K562 (cell line): Measurements from ENCODE around the gene HTR4. TPM values are rescaled to one million over a fixed set of nuclear protein-coding genes. Genes with fewer than 3 reads are reported as not detected.

ENCODE experiments used
- ATAC-seq: fragments of 200-7000 bp; cut with Tn5 transposase; 3 replicates; pipeline ENCODE4 v1.9.1; 2020; ENCODE audit warnings: moderate library complexity
- BruUV-seq: library from RNA; stranded (reverse); fragments of 400-500 nt; replicated peaks from 2 replicates; lab custom pipeline; 2021; lab: Mats Ljungman, UMichigan
- CTCF ChIA-PET: fragments of 300-600 bp; formaldehyde crosslinking; extraction: SDS; loops from one replicate; lab custom pipeline; 2021; ENCODE audit warnings: low intra/inter-chr PET ratio; lab: Yijun Ruan, JAX
- POLR2A ChIA-PET: fragments of 300-600, 350-650 bp; sonication (Branson Sonifier 250); formaldehyde crosslinking; extraction: SDS; loops from one replicate; lab custom pipeline; 2021; ENCODE audit warnings: antibody characterized with exemption, inconsistent platforms; lab: Yijun Ruan, JAX
- DNase-seq, 4 experiments: peaks; one replicate each; pipeline versions ENCODE4 v3.0.0 to v3.0.0-alpha.2; 2011 to 2018; ENCODE audit warnings: low spot score in 3 of 4, mixed read lengths in 3 of 4; ENCODE audit errors: extremely low read depth in 1 of 4
- FAIRE-seq: peaks from 2 replicates; lab custom pipeline; 2011; peaks lifted over from hg19 to GRCh38; lab: Jason Lieb, UNC
- H2AFZ ChIP-seq: 2 replicates; pipeline ENCODE4 v1.6.0; 2011; ENCODE audit warnings: low read depth, low read length, control low read depth, inconsistent platforms
- H3K27ac ChIP-seq: fragments of 200-600 bp; 3 replicates; pipeline ENCODE4 v1.8.0; 2011; ENCODE audit warnings: low read depth, mild to moderate bottlenecking, control low read depth, inconsistent platforms, low read length, moderate library complexity, mixed read lengths; ENCODE audit errors: extremely low read depth
- H3K27me3 ChIP-seq, 2 experiments: fragments of 300-600 bp in 1 of 2; 2 replicates in 1 of 2; 3 replicates in 1 of 2; pipeline versions ENCODE4 v1.6.0 to v1.8.0; 2011; ENCODE audit warnings: inconsistent platforms in 2 of 2, low read length in 2 of 2, mild to moderate bottlenecking in 1 of 2, mixed read lengths in 1 of 2, moderate library complexity in 1 of 2; ENCODE audit not compliant: control insufficient read depth in 2 of 2, insufficient read depth in 2 of 2
- H3K36me3 ChIP-seq: fragments of 300-600 bp; 3 replicates; pipeline ENCODE4 v1.8.0; 2011; ENCODE audit warnings: mild to moderate bottlenecking, low read length, inconsistent platforms; ENCODE audit not compliant: control insufficient read depth, insufficient read depth
- H3K4me1 ChIP-seq, 2 experiments: fragments of 200-600 bp in 1 of 2; replicated peaks in 1 of 2; 2 replicates in 1 of 2; 3 replicates in 1 of 2; pipeline versions ENCODE4 v1.5.1 to v1.8.0; 2011; ENCODE audit warnings: inconsistent platforms in 2 of 2, low read length in 2 of 2, mild to moderate bottlenecking in 1 of 2, mixed read lengths in 1 of 2, moderate library complexity in 1 of 2; ENCODE audit not compliant: control insufficient read depth in 2 of 2, insufficient read depth in 2 of 2
- H3K4me2 ChIP-seq: 2 replicates; pipeline ENCODE4 v1.6.1; 2011; ENCODE audit warnings: low read length, control low read depth, inconsistent platforms, mixed read lengths; ENCODE audit not compliant: insufficient read depth
- H3K4me3 ChIP-seq: fragments of 200-600 bp; sonication (generic), shearing (Covaris generic); 2 replicates; pipeline ENCODE4 v1.5.1; 2016; ENCODE audit warnings: control low read depth, inconsistent platforms
- H3K79me2 ChIP-seq: fragments of 200-600 bp; 3 replicates; pipeline ENCODE4 v1.8.0; 2011; ENCODE audit warnings: low read length, inconsistent platforms; ENCODE audit not compliant: control insufficient read depth, insufficient read depth
- H3K9ac ChIP-seq, 2 experiments: 2 replicates each; pipeline versions ENCODE4 v1.6.0 to v1.6.1; 2011; ENCODE audit warnings: low read depth in 2 of 2, low read length in 2 of 2, control low read depth in 1 of 2, inconsistent platforms in 1 of 2, mild to moderate bottlenecking in 1 of 2, mixed read lengths in 1 of 2; ENCODE audit not compliant: insufficient read depth in 1 of 2
- H3K9me1 ChIP-seq: one replicate; pipeline ENCODE4 v1.6.0; 2011; ENCODE audit warnings: inconsistent platforms, mild to moderate bottlenecking, low read length, moderate library complexity; ENCODE audit not compliant: control insufficient read depth, insufficient read depth
- H3K9me3 ChIP-seq: replicated peaks from 2 replicates; pipeline ENCODE4 v1.5.1; 2011; ENCODE audit warnings: low read depth, low read length, inconsistent platforms; ENCODE audit not compliant: control insufficient read depth, insufficient read depth
- H4K20me1 ChIP-seq: replicated peaks from 2 replicates; pipeline ENCODE4 v1.6.1; 2011; ENCODE audit warnings: low read length, inconsistent platforms, mixed read lengths; ENCODE audit not compliant: control insufficient read depth, insufficient read depth
- ATF4 ChIP-seq: fragments of 450-650 bp; formaldehyde crosslinking; IDR thresholded peaks from 2 replicates; pipeline ENCODE4 v1.4.0; 2022; ENCODE audit warnings: mild to moderate bottlenecking, moderate library complexity
- ATF7 ChIP-seq: fragments of 450-650 bp; IDR thresholded peaks from 2 replicates; pipeline ENCODE4 v1.7.1; 2014; ENCODE audit warnings: mild to moderate bottlenecking, moderate library complexity
- CTBP1 ChIP-seq: fragments of 450-650 bp; IDR thresholded peaks from 2 replicates; pipeline ENCODE4 v1.6.1; 2016; ENCODE audit warnings: borderline replicate concordance
- CXXC5 ChIP-seq: fragments of 250-450 bp; sonication (Bioruptor Pico); IDR thresholded peaks from 2 replicates; pipeline ENCODE4 v1.8.0; 2022; ENCODE audit warnings: inconsistent platforms, mild to moderate bottlenecking, moderate library complexity
- DMBX1 ChIP-seq: fragments of 250-450 bp; sonication (Bioruptor Pico); IDR thresholded peaks from 2 replicates; pipeline ENCODE4 v1.8.0; 2022; ENCODE audit warnings: inconsistent platforms, mild to moderate bottlenecking, moderate library complexity, borderline replicate concordance
- EP300 ChIP-seq: IDR thresholded peaks from 2 replicates; pipeline ENCODE4 v1.6.1; 2012; ENCODE audit warnings: low read length, improper control_type of control experiment
- NR2C1 ChIP-seq, 2 experiments: fragments of 450-650 bp; IDR thresholded peaks; 2 replicates each; pipeline ENCODE4 v1.6.1; 2017; ENCODE audit warnings: mild to moderate bottlenecking in 2 of 2, antibody characterized with exemption in 1 of 2, inconsistent platforms in 1 of 2, missing compliant biosample characterization in 1 of 2, missing genetic modification characterization in 1 of 2
- NR2C2 ChIP-seq, 2 experiments: fragments of 200-800 bp in 1 of 2; sonication (Bioruptor generic) in 1 of 2; sonication (generic) in 1 of 2; formaldehyde crosslinking in 1 of 2; IDR thresholded peaks; 2 replicates each; pipeline versions ENCODE4 v1.6.1 to v1.8.0; 2016 to 2022; ENCODE audit warnings: mild to moderate bottlenecking in 1 of 2, missing compliant biosample characterization in 1 of 2, missing genetic modification characterization in 1 of 2, missing genetic modification reagents in 1 of 2
- PRMT5 ChIP-seq: sonication (generic); formaldehyde crosslinking; IDR thresholded peaks from 2 replicates; pipeline ENCODE4 v1.5.0; 2020; ENCODE audit warnings: missing genetic modification reagents
- PTRF ChIP-seq: fragments of 450-650 bp; IDR thresholded peaks from 2 replicates; pipeline ENCODE4 v1.6.1; 2016; ENCODE audit warnings: mild to moderate bottlenecking, missing genetic modification characterization, missing compliant biosample characterization
- SMAD4 ChIP-seq: fragments of 250-450 bp; sonication (Bioruptor Pico); conservative IDR thresholded peaks from 2 replicates; pipeline ENCODE4 v1.8.0; 2021; ENCODE audit warnings: inconsistent platforms, mild to moderate bottlenecking, moderate library complexity
- TRIM24 ChIP-seq, 2 experiments: fragments of 450-650 bp; IDR thresholded peaks; 2 replicates each; pipeline ENCODE4 v1.6.1; 2016
- UBTF ChIP-seq, 2 experiments: IDR thresholded peaks; 2 replicates each; pipeline ENCODE4 v1.6.1; 2012; ENCODE audit warnings: improper control_type of control experiment in 2 of 2, low read depth in 2 of 2, low read length in 2 of 2, borderline replicate concordance in 1 of 2
- ZNF175 ChIP-seq: fragments of 200-800 bp; sonication (Bioruptor generic); IDR thresholded peaks from 2 replicates; pipeline ENCODE4 v1.6.1; 2016; ENCODE audit warnings: low read depth, mild to moderate bottlenecking, missing genetic modification characterization, missing compliant biosample characterization
- ZNF589 ChIP-seq: fragments of 200-800 bp; sonication (Bioruptor generic); IDR thresholded peaks from 2 replicates; pipeline ENCODE4 v1.6.1; 2016; ENCODE audit warnings: low read depth, missing genetic modification characterization, missing compliant biosample characterization
- ZNF644 ChIP-seq: fragments of 200-800 bp; sonication (Bioruptor generic); IDR thresholded peaks from 2 replicates; pipeline ENCODE4 v1.6.1; 2016; ENCODE audit warnings: low read depth, missing genetic modification characterization, missing compliant biosample characterization
- ZNF655 ChIP-seq: fragments of 250-450 bp; sonication (Bioruptor Pico); IDR thresholded peaks from 2 replicates; pipeline ENCODE4 v1.5.0; 2021
- WGBS: fragments of 100-300 bp; shearing (Covaris generic); methylation state at CpG from one replicate; pipeline ENCODE4 v1.1.6; 2016; ENCODE audit warnings: low coverage, mixed read lengths; ENCODE audit not compliant: insufficient coverage; ENCODE audit errors: missing lambda C conversion rate; 5-methylcytosine and 5-hydroxymethylcytosine counted together
- in situ Hi-C: fragments of 300-500 bp; cut with MboI; formaldehyde crosslinking; loops from 4 replicates; pipeline ENCODE4 v1.15.0; 2018; ENCODE audit warnings: inconsistent platforms, mixed read lengths
- intact Hi-C: fragments of 100-400 bp; cut with micrococcal nuclease; formaldehyde crosslinking; loops from 2 replicates; pipeline ENCODE4 v1.14.2; 2022
- polyA plus RNA-seq, 8 experiments: library from polyadenylated mRNA; depleted of rRNA in 4 of 8; stranded (reverse) in 5 of 8; unstranded in 3 of 8; fragments of >200 nt; fragmentation: Nextera tagmentation in 2 of 8; fragmentation: Illumina TruSeq in 1 of 8; extraction: Ambion mirVana in 2 of 8; extraction: Trizol in 1 of 8; gene quantifications; 2 replicates each; pipeline versions ENCODE4 v1.2.1 to v1.2.3, GENCODE V29; 2011 to 2014; ENCODE audit warnings: inconsistent platforms in 1 of 8, missing spikeins in 1 of 8
- total RNA-seq, 7 experiments: library from RNA; depleted of rRNA in 6 of 7; stranded (reverse); fragments of >200 nt in 6 of 7; fragmentation: Illumina TruSeq in 2 of 7; extraction: Trizol in 2 of 7; gene quantifications; 2 replicates each; pipeline versions ENCODE4 v1.2.1 to v1.2.3, GENCODE V29; 2011 to 2021; ENCODE audit warnings: low replicate concordance in 1 of 7

Gene HTR4
- total and polyA plus RNA-seq, 9 of the 15 experiments (the other 6 are each of a cell fraction or from before 2014, with no cell fraction given) = 0.13 TPM; not detected in 8

- Histone ChIP-seq H3K4me2 (no peak overlapping the region), H3K9me1 (no peaks in the 10 kb centered on the region), H2AFZ (no peak overlapping the region), H3K27ac (no peak overlapping the region; the same call in 2 of the 3 replicates), H3K4me1 (no peaks in the 10 kb centered on the region), H4K20me1 (no peaks in the 10 kb centered on the region), H3K36me3 (peaks cover 50% of the 10 kb centered on the region; the same call in 2 of the 3 replicates), H3K9me3 (no peaks in the 10 kb centered on the region), H3K4me3 (no peak overlapping the region), H3K9ac (no peak overlapping the region), H3K79me2 (no peaks in the 10 kb centered on the region), H3K27me3 (no peaks in the 10 kb centered on the region)
- CTCF ChIA-PET = no interaction called here
- FAIRE-seq (no peak), ATAC-seq (no peak; the same call in 2 of the 3 replicates), DNase-seq (no peak)
- intact Hi-C loops (no loop called here), in situ Hi-C loops (loop anchor here (5.0 to 25.0 kb wide), 3 partner anchors 35 to 825 kb away; partner anchors contain the start of gene AFAP1L1)
- POLR2A ChIA-PET = interaction anchor here (0.7 kb wide), 1 partner anchor 62 kb away, joined by 3 read pairs; no protein-coding TSS in a partner anchor
- WGBS = 64% methylated on average over 6 of the region's 6 CpGs
- no TSS peak for BruUV-seq
- TF ChIP-seq NR2C1 (IDR thresholded peaks at IDR 0.05) = no peak
- TF ChIP-seq NR2C1 (tag; IDR thresholded peaks at IDR 0.05) = 0 out of 2 replicates have a peak, but pooled peaks have one; percentile 43
- TF ChIP-seq ZNF175 (CRISPR knock-in tag) = peak; percentile 48; the same call in 1 of the 2 replicates
- TF ChIP-seq PTRF (tag) = no peak
- no peak for TF ChIP-seq ZNF655 (CRISPR knock-in tag)
- TF ChIP-seq SMAD4 (CRISPR knock-in tag) = peak; percentile 66
- no peak for TF ChIP-seq UBTF (IDR thresholded peaks at IDR 0.05; ENCODE audit: borderline replicate concordance in 1 of 2, low read depth in 2 of 2, low read length in 2 of 2)
- TF ChIP-seq PRMT5 (CRISPR knock-in tag) = no peak
- 0 out of 2 replicates have a peak, but pooled peaks have one; percentile 27 for TF ChIP-seq ZNF644 (tag)
- TF ChIP-seq ZNF589 = peak; percentile 79; the same call in 1 of the 2 replicates
- TF ChIP-seq EP300 = peak; percentile 40; the same call in 1 of the 2 replicates
- 0 out of 2 replicates have a peak, but pooled peaks have one; percentile 29 for TF ChIP-seq CXXC5 (CRISPR knock-in tag)
- TF ChIP-seq CTBP1 = no peak
- TF ChIP-seq TRIM24 (IDR thresholded peaks at IDR 0.05) = peak; percentile 34 to 59; a peak in 2 of 4 replicates
- TF ChIP-seq ATF7 = 0 out of 2 replicates have a peak, but pooled peaks have one; percentile 30
- peak; percentile 81 for TF ChIP-seq ATF4 (CRISPR knock-in tag)
- no peak for TF ChIP-seq NR2C2 (CRISPR knock-in tag; IDR thresholded peaks at IDR 0.05)
- TF ChIP-seq NR2C2 (tag; IDR thresholded peaks at IDR 0.05) = peak; percentile 53; the same call in 1 of the 2 replicates
- peak; percentile 24; the same call in 1 of the 2 replicates for TF ChIP-seq DMBX1 (CRISPR knock-in tag)
Measured at GRCh38 chr5:148437249-148437648, 217.1 kb downstream of the HTR4 start.
